Measurements from ENCODE around the gene DRD3. TPM values are rescaled to one million over a fixed set of nuclear protein-coding genes. Genes with fewer than 3 reads are reported as not detected.

Gene DRD3
- total RNA-seq, 2 experiments from 2014 or later: not detected

DNA sequence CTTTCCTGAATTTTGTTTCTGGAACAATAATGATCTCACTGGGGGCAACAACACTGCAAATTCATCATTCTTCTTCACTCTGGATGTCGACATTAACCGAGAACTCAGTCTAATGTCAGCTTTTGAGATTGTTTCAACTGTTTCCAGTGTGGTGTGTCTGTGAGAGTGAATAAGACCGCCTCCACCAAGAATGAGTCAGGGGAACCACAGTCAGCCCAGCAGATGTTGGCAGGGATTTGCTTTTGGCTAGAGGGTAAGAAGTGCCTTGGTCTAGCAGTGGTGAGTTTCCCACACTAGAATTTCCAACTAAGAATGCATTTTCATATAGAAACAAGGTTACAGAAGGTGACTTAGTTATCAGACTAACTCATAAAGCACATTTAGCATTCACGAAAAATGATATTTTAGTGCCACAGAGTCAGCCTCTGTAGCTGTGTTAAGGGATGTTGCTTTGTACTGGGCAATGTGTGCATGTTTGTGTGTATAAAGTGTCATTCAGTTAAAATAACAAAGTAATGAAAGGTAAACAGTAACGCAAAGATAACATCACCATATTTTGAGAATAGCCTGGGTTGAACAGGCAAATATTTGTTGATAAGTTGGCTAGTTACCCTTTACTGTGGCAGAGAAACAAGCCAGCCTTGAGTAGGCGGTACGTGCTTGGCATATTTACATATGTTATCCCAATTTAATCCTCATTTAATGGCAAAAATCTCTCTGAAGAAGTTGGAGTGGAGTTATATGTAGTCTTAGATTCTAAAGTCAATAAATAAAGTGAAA is 33.8 kb downstream of the DRD3 start:
- H3K36me3 Mint-ChIP-seq: no peaks in the 10 kb centered on the region
- DNase-seq: peak; percentile 72
- H3K9me3 Mint-ChIP-seq: no peaks in the 10 kb centered on the region
- peaks cover 11% of the 10 kb centered on the region for H3K4me1 Mint-ChIP-seq (ENCODE audit: low read depth)
- no peak overlapping the region for H3K4me3 Mint-ChIP-seq
- ChIA-PET CTCF (interaction anchor here (0.7 to 2.0 kb wide), 4 partner anchors 8 to 576 kb away, joined by 3 to 10 read pairs (median 5); no protein-coding TSS in a partner anchor), POLR2A (no interaction called here)
- intact Hi-C loops (cut with micrococcal nuclease): loop anchor here (2.0 kb wide), 1 partner anchor 16 kb away; no protein-coding TSS in a partner anchor
- H3K27me3 Mint-ChIP-seq: no peaks in the 10 kb centered on the region
- H3K27ac Mint-ChIP-seq: no peak overlapping the region

GRCh38 chr3:114143817-114144216 is 35.0 kb downstream of the DRD3 start:
- ChIA-PET POLR2A (no interaction called here), CTCF (interaction anchor here (1.5 to 2.0 kb wide), 3 partner anchors 9 to 275 kb away, joined by 3 to 10 read pairs (median 7); no protein-coding TSS in a partner anchor)
- Mint-ChIP-seq H3K36me3 (no peaks in the 10 kb centered on the region), H3K9me3 (no peaks in the 10 kb centered on the region), H3K27me3 (no peaks in the 10 kb centered on the region), H3K4me1 (ENCODE audit: low read depth) (peaks cover 11% of the 10 kb centered on the region), H3K27ac (no peak overlapping the region), H3K4me3 (no peak overlapping the region)
- DNase-seq: no peak
- intact Hi-C loops (cut with micrococcal nuclease): loop anchor here (2.0 kb wide), 1 partner anchor 15 kb away; no protein-coding TSS in a partner anchor

DNA sequence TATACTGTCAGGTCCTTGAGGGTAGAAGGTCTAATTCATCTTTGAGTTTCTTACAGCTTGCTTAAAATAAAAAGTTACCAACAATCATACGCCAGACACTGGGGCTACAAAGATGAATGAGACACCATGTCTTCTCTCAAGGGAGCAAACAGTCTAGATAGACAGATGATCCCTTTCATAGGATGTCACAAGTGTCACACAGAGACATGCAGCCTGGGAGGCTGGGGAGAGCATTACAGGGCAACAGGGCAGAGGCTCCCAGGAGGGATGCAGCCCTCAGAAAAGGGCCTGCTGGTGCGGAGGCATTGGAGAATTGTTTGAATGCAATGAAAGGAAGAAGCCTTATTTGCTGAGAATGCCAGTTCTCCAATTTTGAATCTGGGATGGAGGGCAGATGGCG is 39.0 kb downstream of the DRD3 start:
- H3K4me3 Mint-ChIP-seq: no peak overlapping the region
- no peak overlapping the region for H3K27ac Mint-ChIP-seq
- no peaks in the 10 kb centered on the region for H3K36me3 Mint-ChIP-seq
- H3K27me3 Mint-ChIP-seq: no peaks in the 10 kb centered on the region
- CTCF ChIA-PET: no interaction called here
- intact Hi-C loops (cut with micrococcal nuclease): no loop called here
- POLR2A ChIA-PET: no interaction called here
- peaks cover 6% of the 10 kb centered on the region for H3K4me1 Mint-ChIP-seq (ENCODE audit: low read depth)
- H3K9me3 Mint-ChIP-seq: peaks cover 4% of the 10 kb centered on the region
- no peak for DNase-seq

DNA sequence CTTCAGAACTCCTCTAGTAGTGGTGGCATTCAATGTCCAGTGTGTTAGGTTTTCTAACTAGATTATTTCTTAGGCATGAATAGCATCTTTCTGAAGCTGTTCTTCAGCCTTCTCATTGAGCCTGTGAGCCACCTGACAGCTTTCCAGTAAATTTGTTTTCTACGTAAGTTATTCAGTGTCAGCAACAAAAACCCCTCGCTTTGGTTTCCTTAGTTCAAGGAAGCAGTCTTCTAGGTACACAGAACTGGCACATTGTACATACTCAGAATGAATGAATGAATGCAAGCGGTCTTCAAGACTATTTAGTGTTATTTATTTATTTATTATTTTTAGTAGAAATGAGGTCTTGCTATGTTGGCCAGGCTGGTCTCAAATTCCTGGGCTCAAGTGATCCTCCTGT is 44.9 kb downstream of the DRD3 start:
- intact Hi-C loops (cut with micrococcal nuclease): no loop called here
- CTCF ChIA-PET: no interaction called here
- no peak overlapping the region for H3K27ac Mint-ChIP-seq

GRCh38 chr3:114132500-114132899 is 46.4 kb downstream of the DRD3 start:
- Mint-ChIP-seq H3K4me3 (no peak overlapping the region), H3K36me3 (no peaks in the 10 kb centered on the region), H3K27me3 (no peaks in the 10 kb centered on the region), H3K27ac (no peak overlapping the region), H3K9me3 (no peaks in the 10 kb centered on the region), H3K4me1 (ENCODE audit: low read depth) (peaks cover 7% of the 10 kb centered on the region)
- intact Hi-C loops (cut with micrococcal nuclease): no loop called here
- POLR2A ChIA-PET: no interaction called here
- CTCF ChIA-PET: no interaction called here
- DNase-seq: no peak

More for the DNA sequence above, 44.9 kb downstream of the DRD3 start:
- Mint-ChIP-seq H3K4me1 (ENCODE audit: low read depth) (no peaks in the 10 kb centered on the region), H3K9me3 (peaks cover 4% of the 10 kb centered on the region), H3K36me3 (no peaks in the 10 kb centered on the region), H3K27me3 (no peaks in the 10 kb centered on the region), H3K4me3 (no peak overlapping the region)
- POLR2A ChIA-PET: no interaction called here
- no peak for DNase-seq

DNA sequence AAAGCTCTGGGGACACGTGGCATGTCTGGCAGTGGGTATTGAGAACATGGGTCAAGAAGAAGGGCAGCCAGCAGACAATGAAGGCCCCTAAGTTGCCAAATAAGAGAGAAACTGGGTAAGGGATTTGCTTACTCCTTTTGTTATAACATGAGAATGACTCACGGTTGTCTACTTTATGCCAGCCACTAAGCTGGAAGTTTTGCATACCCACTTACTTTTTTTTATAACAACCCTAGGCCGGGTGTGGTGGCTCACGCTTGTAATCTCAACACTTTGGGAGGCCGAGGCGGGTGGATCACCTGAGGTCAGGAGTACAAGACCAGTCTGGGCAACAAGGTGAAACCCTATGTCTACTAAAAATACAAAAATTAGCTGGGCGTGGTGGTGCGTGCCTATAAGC is 50.0 kb downstream of the DRD3 start:
- H3K27me3 Mint-ChIP-seq: no peaks in the 10 kb centered on the region
- DNase-seq: no peak
- peak overlapping the region; percentile 35 for H3K27ac Mint-ChIP-seq
- no peaks in the 10 kb centered on the region for H3K36me3 Mint-ChIP-seq
- H3K9me3 Mint-ChIP-seq: no peaks in the 10 kb centered on the region
- ChIA-PET POLR2A (no interaction called here), CTCF (no interaction called here)
- H3K4me3 Mint-ChIP-seq: no peak overlapping the region
- peaks cover 7% of the 10 kb centered on the region for H3K4me1 Mint-ChIP-seq (ENCODE audit: low read depth)
- intact Hi-C loops (cut with micrococcal nuclease): loop anchor here (2.0 kb wide), 1 partner anchor 16 kb away; no protein-coding TSS in a partner anchor

DNA sequence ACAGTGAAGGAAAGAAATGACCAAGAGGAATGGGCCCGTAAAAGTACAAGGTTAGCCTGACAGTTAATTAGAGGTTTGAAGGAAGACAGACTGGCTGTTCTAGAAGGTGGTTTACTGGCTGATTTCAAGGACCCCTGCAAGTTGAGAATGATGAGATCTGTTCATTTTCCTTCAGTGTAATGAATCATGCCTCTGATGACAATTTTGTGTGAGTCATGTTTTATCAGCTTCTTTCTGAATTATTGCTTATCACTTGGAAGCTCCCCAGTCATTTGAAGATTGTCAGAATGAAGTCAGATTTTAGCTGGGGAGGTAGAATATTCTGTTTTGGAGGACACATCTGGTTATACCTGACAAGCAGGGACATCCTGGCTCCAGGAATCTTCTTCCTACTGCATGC is 50.6 kb downstream of the DRD3 start:
- ChIA-PET CTCF (no interaction called here), POLR2A (no interaction called here)
- Mint-ChIP-seq H3K36me3 (no peaks in the 10 kb centered on the region), H3K27me3 (peaks cover 2% of the 10 kb centered on the region), H3K27ac (peak overlapping the region; percentile 35), H3K4me1 (ENCODE audit: low read depth) (peaks cover 7% of the 10 kb centered on the region), H3K4me3 (no peak overlapping the region), H3K9me3 (no peaks in the 10 kb centered on the region)
- DNase-seq: no peak
- intact Hi-C loops (cut with micrococcal nuclease): loop anchor here (2.0 kb wide), 1 partner anchor 17 kb away; no protein-coding TSS in a partner anchor

- peaks cover 2% of the 10 kb centered on the region for H3K27me3 Mint-ChIP-seq
- H3K9me3 Mint-ChIP-seq: no peaks in the 10 kb centered on the region
- H3K4me3 Mint-ChIP-seq: no peak overlapping the region
- no peak for DNase-seq
- CTCF ChIA-PET: no interaction called here
- no peaks in the 10 kb centered on the region for H3K36me3 Mint-ChIP-seq
- POLR2A ChIA-PET: no interaction called here
- peaks cover 7% of the 10 kb centered on the region for H3K4me1 Mint-ChIP-seq (ENCODE audit: low read depth)
- H3K27ac Mint-ChIP-seq: no peak overlapping the region
- intact Hi-C loops (cut with micrococcal nuclease): no loop called here
These were observed 51.3 kb downstream of the DRD3 start for GRCh38 chr3:114127517-114127916.

GRCh38 chr3:114126461-114126860 is 52.4 kb downstream of the DRD3 start:
- Mint-ChIP-seq H3K9me3 (no peaks in the 10 kb centered on the region), H3K27ac (no peak overlapping the region), H3K4me3 (no peak overlapping the region), H3K4me1 (ENCODE audit: low read depth) (peaks cover 7% of the 10 kb centered on the region), H3K27me3 (peaks cover 2% of the 10 kb centered on the region), H3K36me3 (no peaks in the 10 kb centered on the region)
- DNase-seq: no peak
- intact Hi-C loops (cut with micrococcal nuclease): no loop called here
- ChIA-PET CTCF (no interaction called here), POLR2A (no interaction called here)

- DNase-seq: no peak
- Mint-ChIP-seq H3K4me3 (no peak overlapping the region), H3K9me3 (no peaks in the 10 kb centered on the region), H3K27ac (no peak overlapping the region), H3K4me1 (ENCODE audit: low read depth) (no peaks in the 10 kb centered on the region), H3K27me3 (peaks cover 2% of the 10 kb centered on the region), H3K36me3 (no peaks in the 10 kb centered on the region)
- ChIA-PET CTCF (interaction anchor here (0.6 kb wide), 1 partner anchor 8 kb away, joined by 4 read pairs; no protein-coding TSS in a partner anchor), POLR2A (no interaction called here)
- intact Hi-C loops (cut with micrococcal nuclease): no loop called here
These were observed 56.7 kb downstream of the DRD3 start for GRCh38 chr3:114122027-114122709.

DNA sequence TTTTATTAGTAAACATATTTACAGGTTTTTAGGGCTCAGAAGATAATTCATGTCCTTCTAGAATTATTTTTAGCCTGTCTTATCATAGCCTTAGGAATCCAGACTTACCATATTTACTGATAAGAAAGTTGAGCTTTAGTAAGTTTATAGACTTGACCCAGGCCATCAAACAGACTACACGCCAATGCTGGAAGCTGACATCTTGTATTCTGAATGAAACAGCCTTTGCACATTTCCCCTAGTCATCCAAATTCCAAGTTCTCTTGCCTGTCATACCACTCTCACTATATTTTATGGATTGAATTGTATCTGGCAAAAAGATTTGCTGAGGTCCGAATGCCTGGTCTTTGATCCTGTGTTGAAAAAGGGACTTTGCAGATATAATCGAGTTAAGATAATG is 58.6 kb downstream of the DRD3 start:
- CTCF ChIA-PET: no interaction called here
- intact Hi-C loops (cut with micrococcal nuclease): no loop called here
- Mint-ChIP-seq H3K9me3 (no peaks in the 10 kb centered on the region), H3K36me3 (no peaks in the 10 kb centered on the region), H3K4me3 (no peak overlapping the region), H3K27ac (no peak overlapping the region), H3K27me3 (peaks cover 2% of the 10 kb centered on the region), H3K4me1 (ENCODE audit: low read depth) (no peaks in the 10 kb centered on the region)
- POLR2A ChIA-PET: no interaction called here
- no peak for DNase-seq

DNA sequence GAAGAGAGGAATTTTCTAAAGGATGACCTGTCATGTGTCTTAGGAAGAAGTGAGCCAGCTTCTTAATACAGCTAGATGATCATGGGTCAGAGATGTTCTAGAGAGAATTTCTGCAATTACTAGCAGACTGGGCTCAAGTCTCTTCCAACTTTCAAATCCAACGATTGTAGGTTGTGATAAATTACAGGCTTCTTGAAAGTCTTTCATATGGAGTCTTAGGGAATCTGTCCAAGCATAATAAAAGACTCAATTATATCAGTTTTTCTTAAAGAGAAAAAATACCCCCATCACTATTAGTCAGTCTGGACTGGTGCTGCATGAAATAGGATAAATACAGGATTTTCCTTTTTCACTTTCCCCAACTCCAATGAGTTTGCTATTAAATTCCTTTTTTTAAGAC is 59.1 kb downstream of the DRD3 start:
- ChIA-PET CTCF (no interaction called here), POLR2A (no interaction called here)
- no peak for DNase-seq
- H3K9me3 Mint-ChIP-seq: no peaks in the 10 kb centered on the region
- intact Hi-C loops (cut with micrococcal nuclease): no loop called here
- H3K27ac Mint-ChIP-seq: no peak overlapping the region
- H3K4me1 Mint-ChIP-seq (ENCODE audit: low read depth): no peaks in the 10 kb centered on the region
- no peaks in the 10 kb centered on the region for H3K36me3 Mint-ChIP-seq
- peaks cover 2% of the 10 kb centered on the region for H3K27me3 Mint-ChIP-seq
- no peak overlapping the region for H3K4me3 Mint-ChIP-seq

GRCh38 chr3:114115143-114115542 is 63.7 kb downstream of the DRD3 start:
- Mint-ChIP-seq H3K27me3 (peaks cover 3% of the 10 kb centered on the region), H3K4me1 (ENCODE audit: low read depth) (no peaks in the 10 kb centered on the region), H3K9me3 (no peaks in the 10 kb centered on the region), H3K27ac (no peak overlapping the region), H3K4me3 (no peak overlapping the region), H3K36me3 (no peaks in the 10 kb centered on the region)
- ChIA-PET POLR2A (no interaction called here), CTCF (no interaction called here)
- intact Hi-C loops (cut with micrococcal nuclease): no loop called here
- DNase-seq: no peak

Data from activated CD4-positive, alpha-beta memory T cell treated with anti-CD3 and anti-CD28 coated beads for 36 hours (primary cell).